ENCODE data around the gene ODF2L.
A peak's percentile ranks its signal among the peaks of the same experiment; 100 is the strongest.

ODF2L gene

GRCh38 chr1:86429122-86429725 lies 33.1 kb upstream of the ODF2L start:
- H3K4me1 ChIP-seq (ENCODE audit: insufficient read depth, poor library complexity, severe bottlenecking): peaks cover 34% of the 10 kb centered on the region
- no peak for TF ChIP-seq CTCF (IDR thresholded peaks at IDR 0.05; ENCODE audit: poor library complexity, severe bottlenecking)
- DNase-seq (ENCODE audit: low spot score) (no peak), ATAC-seq (ENCODE audit: low read depth) (no peak)
- no peak overlapping the region for H3K4me3 ChIP-seq (ENCODE audit: severe bottlenecking)
- peak overlapping the region; percentile 95 for H3K27ac ChIP-seq (ENCODE audit: poor library complexity, severe bottlenecking)
- H3K9me3 ChIP-seq (ENCODE audit: severe bottlenecking): no peaks in the 10 kb centered on the region
- no peaks in the 10 kb centered on the region for H3K36me3 ChIP-seq (ENCODE audit: low read depth)
- H3K27me3 ChIP-seq (ENCODE audit: insufficient read depth, poor library complexity, severe bottlenecking): no peaks in the 10 kb centered on the region

- no peaks in the 10 kb centered on the region for H3K36me3 ChIP-seq (ENCODE audit: low read depth)
- H3K4me3 ChIP-seq (ENCODE audit: severe bottlenecking): peak within 1 kb of the TSS; percentile 3
- H3K27me3 ChIP-seq (ENCODE audit: insufficient read depth, poor library complexity, severe bottlenecking): no peaks in the 10 kb centered on the region
- no peak for TF ChIP-seq CTCF (IDR thresholded peaks at IDR 0.05; ENCODE audit: poor library complexity, severe bottlenecking)
- peaks cover 36% of the 10 kb centered on the region for H3K4me1 ChIP-seq (ENCODE audit: insufficient read depth, poor library complexity, severe bottlenecking)
- ATAC-seq (ENCODE audit: low read depth) (peak; percentile 82), DNase-seq (ENCODE audit: low spot score) (no peak)
- H3K27ac ChIP-seq (ENCODE audit: poor library complexity, severe bottlenecking): peak within 1 kb of the TSS; percentile 78
- H3K9me3 ChIP-seq (ENCODE audit: severe bottlenecking): no peaks in the 10 kb centered on the region
Observed at GRCh38 chr1:86423873-86424272, 27.8 kb upstream of the ODF2L start, which contains the start of gene CLCA2. Gene CLCA2 (plus strand): TSS chr1:86424171. CDS start chr1:86424248, 77 bp downstream.

- no peak for TF ChIP-seq CTCF (IDR thresholded peaks at IDR 0.05; ENCODE audit: poor library complexity, severe bottlenecking)
Observed at GRCh38 chr1:86423473-86423872, 27.4 kb upstream of the ODF2L start.

GRCh38 chr1:86421601-86422280 lies 25.6 kb upstream of the ODF2L start:
- DNase-seq (ENCODE audit: low spot score): no peak
- H3K36me3 ChIP-seq (ENCODE audit: low read depth): no peaks in the 10 kb centered on the region
- no peak for TF ChIP-seq CTCF (IDR thresholded peaks at IDR 0.05; ENCODE audit: poor library complexity, severe bottlenecking)
- no peak overlapping the region for H3K27ac ChIP-seq (ENCODE audit: poor library complexity, severe bottlenecking)
- no peak overlapping the region for H3K4me3 ChIP-seq (ENCODE audit: severe bottlenecking)
- H3K27me3 ChIP-seq (ENCODE audit: insufficient read depth, poor library complexity, severe bottlenecking): no peaks in the 10 kb centered on the region
- ATAC-seq (ENCODE audit: low read depth): peak; percentile 49; the same call in 2 of the 3 replicates
- no peaks in the 10 kb centered on the region for H3K9me3 ChIP-seq (ENCODE audit: severe bottlenecking)
- H3K4me1 ChIP-seq (ENCODE audit: insufficient read depth, poor library complexity, severe bottlenecking): peaks cover 36% of the 10 kb centered on the region

More at GRCh38 chr1:86423473-86423872, 27.4 kb upstream of the ODF2L start:
- peak overlapping the region; percentile 78 for H3K27ac ChIP-seq (ENCODE audit: poor library complexity, severe bottlenecking)
- H3K9me3 ChIP-seq (ENCODE audit: severe bottlenecking): no peaks in the 10 kb centered on the region
- no peak overlapping the region for H3K4me3 ChIP-seq (ENCODE audit: severe bottlenecking)
- H3K36me3 ChIP-seq (ENCODE audit: low read depth): no peaks in the 10 kb centered on the region
- H3K4me1 ChIP-seq (ENCODE audit: insufficient read depth, poor library complexity, severe bottlenecking): peaks cover 36% of the 10 kb centered on the region
- ATAC-seq (ENCODE audit: low read depth): no peak
- H3K27me3 ChIP-seq (ENCODE audit: insufficient read depth, poor library complexity, severe bottlenecking): no peaks in the 10 kb centered on the region
- DNase-seq (ENCODE audit: low spot score): no peak

All from RWPE2 (cell line).